Left lobe of liver (tissue), 2 donors: ENCODE measurements around the gene MYT1. TPM values are rescaled to one million over a fixed set of nuclear protein-coding genes. Genes with fewer than 3 reads are reported as not detected.

Source experiments
- ATAC-seq: fragments of 200-7000 bp; cut with Tn5 transposase; one replicate; pipeline ENCODE4 v1.9.1; 2020; ENCODE audit warnings: mild to moderate bottlenecking, moderate library complexity
- DNase-seq: peaks from one replicate; pipeline ENCODE4 v3.0.0-alpha.2; 2020; ENCODE audit warnings: low spot score
- total RNA-seq: library from RNA; stranded (reverse); gene quantifications from one replicate; pipeline ENCODE4 v1.2.1, GENCODE V29; 2021
- donor health status: DM: no; HTN: no; CAD: no; lungs with moderate emphysema.
- donor health status: DM: no; HTN: yes; CAD: no.

The MYT1 gene
- total RNA-seq, 1 donor from 2014 or later = not detected

DNA sequence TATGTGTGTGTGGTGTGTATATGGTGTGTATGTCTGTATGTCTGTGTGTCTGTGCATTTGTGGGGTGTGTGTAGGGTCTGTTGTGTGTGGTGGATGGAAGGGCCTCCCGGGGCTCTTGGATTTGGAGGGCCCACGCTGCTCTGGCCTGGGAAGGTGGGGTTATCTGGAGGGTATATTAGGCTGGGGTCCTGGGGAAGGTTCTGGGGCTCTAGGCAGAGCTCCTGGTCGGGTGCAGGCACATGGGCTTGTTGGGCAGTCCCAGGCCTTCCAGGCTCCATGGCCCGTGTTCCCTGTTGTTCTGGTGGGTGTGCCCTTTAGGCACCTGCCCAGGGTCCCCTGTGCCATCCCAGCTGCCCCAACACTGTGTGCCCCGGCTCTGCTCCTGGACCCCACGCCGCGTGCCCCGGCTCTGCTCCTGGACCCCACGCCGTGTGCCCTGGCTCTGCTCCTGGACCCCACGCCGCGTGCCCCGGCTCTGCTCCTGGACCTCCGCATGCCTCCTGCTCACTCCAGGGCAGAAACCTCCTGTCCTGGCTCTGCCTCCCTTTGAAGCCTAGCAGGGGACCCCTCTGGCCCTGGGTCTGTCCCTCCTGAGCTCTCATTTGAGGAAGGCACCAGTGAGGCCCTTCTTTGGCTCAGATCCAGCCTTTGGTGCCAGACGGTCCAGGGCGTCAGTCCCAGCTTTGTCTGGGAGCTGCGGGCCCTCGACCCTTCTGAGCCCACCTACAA, 10.2 kb upstream of the MYT1 start:
- no peak for DNase-seq
- ATAC-seq = no peak

DNA sequence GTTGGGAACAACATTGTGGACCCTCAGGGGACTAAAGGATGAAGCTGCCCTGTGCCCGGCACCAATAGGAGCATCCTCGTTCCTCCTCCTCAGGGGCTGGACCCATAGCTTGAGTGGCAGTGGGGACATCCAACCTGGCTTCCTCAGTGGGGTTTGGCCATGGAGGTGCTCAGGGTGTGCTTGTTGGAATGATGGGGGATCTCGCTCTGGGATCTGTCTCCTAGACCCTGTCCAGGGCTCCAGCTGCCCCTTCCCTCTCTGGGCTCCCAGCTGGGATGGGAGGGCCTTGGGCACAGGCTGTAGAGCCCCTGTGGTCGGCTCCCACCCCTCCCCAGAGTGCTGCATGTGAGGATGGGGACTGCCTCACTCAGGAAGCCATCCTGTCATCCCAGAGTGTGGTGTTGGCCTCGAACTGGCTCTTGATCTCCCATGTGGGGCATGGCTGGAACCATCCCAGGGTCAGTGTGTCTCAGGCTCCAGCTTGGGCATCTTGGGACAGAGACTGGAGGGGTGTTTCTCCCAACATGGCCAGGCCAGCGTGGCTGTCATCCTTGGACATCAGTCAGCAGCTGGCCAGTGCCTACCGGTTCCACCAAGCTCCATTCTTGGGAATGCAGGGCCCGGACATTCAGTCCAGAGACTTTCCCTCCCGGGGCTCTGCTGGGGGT, 9.5 kb upstream of the MYT1 start:
- DNase-seq (no peak), ATAC-seq (no peak)

GRCh38 chr20:64155258-64156135, 8.8 kb upstream of the MYT1 start:
- no peak for DNase-seq
- no peak for ATAC-seq

GRCh38 chr20:64156136-64156885, 7.9 kb upstream of the MYT1 start:
- ATAC-seq = no peak
- DNase-seq = no peak

DNA sequence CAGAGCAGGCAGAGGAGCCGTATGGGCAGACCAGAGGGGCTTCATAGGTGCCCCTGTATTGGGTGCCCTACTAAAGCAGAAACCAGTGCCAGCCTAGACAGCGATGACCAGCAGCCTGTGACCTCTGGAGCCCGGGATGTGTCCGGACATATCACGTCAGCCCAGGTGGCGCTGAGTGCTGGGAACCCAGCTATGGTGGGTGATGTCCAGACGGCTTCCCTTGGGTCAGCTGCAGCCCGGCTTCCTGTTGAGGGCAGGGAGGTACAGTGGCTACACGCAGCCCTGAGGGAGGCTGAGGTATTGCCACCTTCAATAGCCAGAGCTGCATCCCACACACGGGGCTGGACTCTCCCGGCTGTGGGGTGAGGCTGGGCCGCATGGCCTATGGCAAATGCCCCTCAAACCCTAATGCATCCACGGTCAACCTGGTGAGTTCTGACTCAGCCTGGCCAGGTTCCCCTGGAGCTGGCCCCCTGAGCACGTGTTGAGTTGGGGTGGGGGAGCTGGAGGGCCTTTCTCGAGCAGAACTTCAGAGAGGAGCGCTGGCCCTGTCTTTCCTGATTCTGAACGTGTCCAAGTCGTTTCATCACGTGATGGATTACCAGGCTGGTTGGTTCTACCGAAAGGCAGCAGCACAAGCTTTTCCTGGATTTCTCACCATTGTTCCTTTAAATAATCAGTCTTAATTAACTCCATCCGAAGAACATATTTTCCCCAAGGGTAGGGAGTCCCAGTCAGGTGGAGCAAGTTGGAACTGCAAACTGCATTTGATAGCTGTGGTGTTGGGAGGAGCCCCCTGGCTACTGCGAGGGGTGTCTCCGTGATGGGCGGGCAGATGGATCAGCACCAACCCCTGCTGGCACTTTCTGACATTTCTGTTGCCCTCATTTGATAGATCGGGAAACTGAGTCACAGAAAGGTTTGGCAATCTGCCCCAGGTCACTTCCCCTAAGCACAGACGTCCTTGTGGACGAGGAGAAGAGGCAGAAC, 7.1 kb upstream of the MYT1 start:
- ATAC-seq = no peak
- DNase-seq = no peak

GRCh38 chr20:64157878-64158277, 6.4 kb upstream of the MYT1 start:
- DNase-seq = no peak
- no peak for ATAC-seq

- no peak for DNase-seq
Measured at GRCh38 chr20:64158346-64159285, 5.6 kb upstream of the MYT1 start.

DNA sequence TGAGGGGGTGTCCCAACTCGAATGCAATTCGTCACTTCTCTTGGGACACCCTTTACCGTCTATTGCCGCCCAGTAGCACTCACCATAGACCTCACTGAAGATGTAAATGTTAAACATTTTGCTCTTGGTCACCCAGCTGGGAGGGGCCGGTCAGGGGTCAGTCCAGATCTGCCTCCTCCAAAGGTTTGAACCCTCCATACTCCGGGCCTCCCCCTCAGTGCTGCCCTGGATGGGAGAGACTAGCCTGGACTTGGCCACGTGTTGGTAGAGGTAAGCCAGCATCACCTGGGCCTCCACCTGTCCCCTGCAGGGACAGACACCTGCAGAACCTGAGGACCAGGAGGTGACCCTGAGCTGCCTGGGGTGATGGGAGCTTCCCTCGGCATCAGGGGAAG, 5.0 kb upstream of the MYT1 start:
- ATAC-seq = no peak
- no peak for DNase-seq

More at GRCh38 chr20:64158346-64159285, 5.6 kb upstream of the MYT1 start:
- ATAC-seq = no peak

GRCh38 chr20:64159711-64160110, 4.5 kb upstream of the MYT1 start:
- ATAC-seq (no peak), DNase-seq (no peak)

DNA sequence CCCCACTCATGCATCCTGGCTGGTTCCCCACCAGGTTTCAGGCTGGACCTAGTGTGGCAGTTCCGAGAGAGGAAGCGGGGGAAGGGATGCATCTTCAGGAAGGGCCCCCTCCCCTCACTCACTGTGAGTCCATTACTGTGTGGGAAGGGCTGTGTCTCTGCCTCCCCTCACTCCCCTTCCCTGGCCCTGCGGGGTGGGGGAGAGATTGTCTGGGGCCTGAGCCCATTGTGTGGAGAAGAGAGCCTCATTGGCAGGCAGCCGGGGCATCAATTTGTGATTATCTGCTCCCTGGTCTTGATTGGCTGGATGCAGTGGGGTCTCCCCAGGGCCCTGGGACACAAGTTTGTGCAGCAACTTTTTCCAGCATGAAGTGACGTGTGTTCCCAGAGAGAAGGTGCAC, 4.1 kb upstream of the MYT1 start:
- no peak for DNase-seq

DNA sequence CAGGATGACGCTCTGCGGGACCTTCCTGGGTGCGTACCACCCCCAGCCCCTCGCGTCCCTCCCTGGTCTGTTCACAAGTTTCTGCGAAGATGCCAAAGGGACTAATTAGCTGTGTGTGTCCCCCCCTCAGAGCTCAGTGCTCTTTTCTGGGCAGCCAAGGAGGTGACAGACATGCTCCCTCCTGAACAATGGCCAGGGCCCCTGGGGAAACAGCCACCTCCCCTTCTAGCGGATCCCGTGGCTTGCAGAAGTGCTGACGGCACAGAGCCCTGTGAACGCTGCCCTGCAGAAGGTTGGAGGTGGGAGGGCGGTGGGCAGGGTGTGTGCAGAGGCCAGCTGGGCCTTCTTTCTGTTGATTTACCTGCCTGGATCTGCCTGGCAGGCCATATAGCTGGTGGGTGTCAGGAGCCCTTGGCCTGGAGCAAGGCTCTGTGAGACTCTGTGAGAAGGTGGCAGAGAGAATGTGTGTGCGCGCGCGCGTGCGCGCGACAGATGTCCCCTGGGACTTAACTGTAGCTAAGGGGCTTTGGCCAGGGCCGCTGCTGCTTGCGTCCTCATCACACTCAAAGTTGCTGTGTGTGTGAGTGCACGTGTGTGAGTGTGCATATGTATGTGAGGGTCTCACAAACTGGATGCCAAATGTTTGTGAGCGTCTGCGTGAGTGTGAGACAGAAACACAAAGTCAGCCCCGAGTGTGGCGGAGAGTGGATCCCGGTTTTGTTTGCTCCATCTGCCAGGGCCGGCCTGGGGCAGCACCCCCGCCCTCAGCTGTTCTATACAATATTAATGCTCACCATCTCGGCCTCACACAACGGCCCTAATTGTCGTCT, 3.5 kb upstream of the MYT1 start:
- ATAC-seq (no peak), DNase-seq (no peak)

More for the DNA sequence above, 4.1 kb upstream of the MYT1 start:
- no peak for ATAC-seq

GRCh38 chr20:64161356-64162238, 2.7 kb upstream of the MYT1 start:
- no peak for DNase-seq
- peak; percentile 83 for ATAC-seq

- no peak for ATAC-seq
- DNase-seq = no peak
Measured at GRCh38 chr20:64162239-64162910, 1.9 kb upstream of the MYT1 start.

DNA sequence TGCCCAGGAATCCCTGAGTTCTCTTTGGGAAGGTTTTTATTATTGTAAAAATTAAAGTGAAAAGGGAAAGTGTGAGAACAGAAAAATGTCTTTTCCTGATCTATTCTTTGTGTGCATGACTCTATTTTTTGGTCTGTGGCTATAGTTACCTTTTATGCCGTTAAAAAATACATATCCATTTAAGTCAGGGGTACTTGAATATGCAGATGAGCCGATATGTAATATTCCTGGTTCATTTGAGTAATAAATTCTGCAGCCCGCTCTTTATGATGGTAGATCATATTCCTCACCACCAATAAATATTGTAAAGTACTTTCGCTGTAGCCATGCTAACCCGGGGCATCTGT, 503 bp upstream of the MYT1 start:
- DNase-seq (no peak), ATAC-seq (no peak)

- ATAC-seq = no peak
Measured at GRCh38 chr20:64165866-64166600, 1.8 kb downstream of the MYT1 start.

More at GRCh38 chr20:64165866-64166600, 1.8 kb downstream of the MYT1 start:
- DNase-seq = no peak
